Right lobe of liver (tissue), 4 donors: ENCODE measurements around the gene RIPOR3.

Source experiments
- CTCF ChIP-seq, 4 donors: fragments of 200-600 bp in 3 of 4; fragments of 450-650 bp in 1 of 4; IDR thresholded peaks; one replicate each; pipeline versions ENCODE4 v1.5.1 to v1.8.0; 2016 to 2022; ENCODE audit warnings: antibody characterized with exemption in 4 of 4, mild to moderate bottlenecking in 2 of 4
- POLR2A ChIP-seq: fragments of 450-650 bp; IDR thresholded peaks from one replicate; pipeline ENCODE4 v1.6.1; 2017; ENCODE audit warnings: antibody characterized with exemption, mild to moderate bottlenecking
- donor health status: DM: no; HTN: no; CAD: no.
- donor health status: DM: no; HTN: no; CAD: no.
- donor health status: DM: no; HTN: yes; CAD: no.

- no peak for TF ChIP-seq POLR2A
- TF ChIP-seq CTCF (IDR thresholded peaks at IDR 0.05), result no peak
Observed at GRCh38 chr20:50729901-50730764, 38.8 kb upstream of the RIPOR3 start.
